Lower leg skin (tissue), 4 donors: ENCODE measurements around the gene YAE1. TPM values are rescaled to one million over a fixed set of nuclear protein-coding genes. Genes with fewer than 3 reads are reported as not detected.
"Not testable (repeated sequence)": the region's sequence is repeated elsewhere in the genome, so short reads cannot be mapped to it uniquely, and the experiment has no call there.

Source experiments
- DNase-seq, 2 donors: peaks; one replicate each; pipeline ENCODE4 v3.0.0-alpha.2; 2019; ENCODE audit warnings: low spot score in 2 of 2
- H3K4me3 ChIP-seq: fragments of 200-600 bp; sonication (generic); 2 replicates; pipeline ENCODE4 v1.5.1; 2017; ENCODE audit warnings: mild to moderate bottlenecking, low read depth; ENCODE audit not compliant: poor library complexity, severe bottlenecking
- POLR2A ChIP-seq, 2 donors: fragments of 450-650 bp; IDR thresholded peaks; one replicate each; pipeline ENCODE4 v1.6.1; 2016 to 2017; ENCODE audit warnings: antibody characterized with exemption in 2 of 2, mild to moderate bottlenecking in 1 of 2, moderate library complexity in 1 of 2
- WGBS, 2 donors: methylation state at CpG; one replicate each; pipeline ENCODE4 v1.1.5; 2018; 5-methylcytosine and 5-hydroxymethylcytosine counted together
- intact Hi-C: fragments of 100-400 bp; cut with DNase I; formaldehyde crosslinking; loops from one replicate; pipeline ENCODE4 v1.15.0; 2023; ENCODE audit warnings: low total_unique reads
- total RNA-seq, 4 donors: library from RNA; depleted of rRNA; stranded (reverse); fragments of >200 nt; gene quantifications; one replicate each; pipeline ENCODE4 v1.1.0, GENCODE V29; 2016
- TF ChIP-seq, protein P1 (sequence below), 3 donors: fragments of 450-650 bp; IDR thresholded peaks; one replicate each; pipeline ENCODE4 v1.5.1; 2016; ENCODE audit warnings: antibody characterized with exemption in 3 of 3, mild to moderate bottlenecking in 3 of 3, moderate library complexity in 2 of 3

YAE1 gene
- total RNA-seq, 4 donors from 2014 or later = 13.2 to 18.4 (median 14.4) TPM

DNA sequence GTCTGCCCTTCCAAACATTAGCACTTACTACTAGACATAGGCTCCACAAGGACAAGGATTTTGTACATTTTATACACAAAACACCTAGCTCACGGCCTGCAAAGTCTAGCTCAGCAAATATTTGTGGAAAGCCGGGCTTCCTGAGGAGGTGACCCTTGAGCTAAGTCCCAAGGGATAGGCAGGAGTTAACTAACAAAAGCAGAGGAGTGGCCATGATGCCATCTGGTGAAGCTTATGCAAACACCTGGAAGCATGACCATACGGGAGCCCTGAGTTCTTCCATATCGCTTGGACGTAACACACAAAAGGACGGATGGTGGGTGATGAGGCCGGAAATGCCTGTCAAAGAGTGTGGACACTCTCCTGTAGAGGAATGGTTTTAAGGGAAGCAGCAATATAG is 25.9 kb upstream of the YAE1 start:
- TF ChIP-seq POLR2A (IDR thresholded peaks at IDR 0.05) = no peak
- TF ChIP-seq, protein P1, sequence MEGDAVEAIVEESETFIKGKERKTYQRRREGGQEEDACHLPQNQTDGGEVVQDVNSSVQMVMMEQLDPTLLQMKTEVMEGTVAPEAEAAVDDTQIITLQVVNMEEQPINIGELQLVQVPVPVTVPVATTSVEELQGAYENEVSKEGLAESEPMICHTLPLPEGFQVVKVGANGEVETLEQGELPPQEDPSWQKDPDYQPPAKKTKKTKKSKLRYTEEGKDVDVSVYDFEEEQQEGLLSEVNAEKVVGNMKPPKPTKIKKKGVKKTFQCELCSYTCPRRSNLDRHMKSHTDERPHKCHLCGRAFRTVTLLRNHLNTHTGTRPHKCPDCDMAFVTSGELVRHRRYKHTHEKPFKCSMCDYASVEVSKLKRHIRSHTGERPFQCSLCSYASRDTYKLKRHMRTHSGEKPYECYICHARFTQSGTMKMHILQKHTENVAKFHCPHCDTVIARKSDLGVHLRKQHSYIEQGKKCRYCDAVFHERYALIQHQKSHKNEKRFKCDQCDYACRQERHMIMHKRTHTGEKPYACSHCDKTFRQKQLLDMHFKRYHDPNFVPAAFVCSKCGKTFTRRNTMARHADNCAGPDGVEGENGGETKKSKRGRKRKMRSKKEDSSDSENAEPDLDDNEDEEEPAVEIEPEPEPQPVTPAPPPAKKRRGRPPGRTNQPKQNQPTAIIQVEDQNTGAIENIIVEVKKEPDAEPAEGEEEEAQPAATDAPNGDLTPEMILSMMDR (IDR thresholded peaks at IDR 0.05) = no peak
- intact Hi-C loops = no loop called here
- DNase-seq = no peak
- WGBS, 2 donors = 81 to 82% methylated on average over 7 of the region's 7 CpGs
- H3K4me3 ChIP-seq = no peak overlapping the region

DNA sequence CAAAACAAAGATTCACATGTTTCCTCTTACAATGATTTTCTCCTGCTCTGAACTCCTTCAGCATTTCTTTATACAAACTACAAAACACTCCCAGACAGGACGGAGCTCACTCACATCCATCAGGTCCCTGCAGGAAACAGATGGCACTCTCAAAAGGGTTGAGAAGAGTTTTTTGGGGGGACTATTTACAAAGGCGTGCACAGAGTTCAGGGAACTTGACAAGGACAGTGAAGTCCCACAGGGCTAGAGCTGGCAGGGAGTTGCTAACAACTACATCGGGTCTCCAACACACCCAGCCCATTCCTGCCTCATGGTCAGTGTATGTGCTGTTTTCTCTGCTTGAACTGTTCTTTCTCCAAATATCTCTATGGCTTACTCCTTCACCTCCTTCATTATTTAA is 24.7 kb upstream of the YAE1 start:
- intact Hi-C loops = no loop called here
- H3K4me3 ChIP-seq = no peak overlapping the region
- TF ChIP-seq POLR2A (IDR thresholded peaks at IDR 0.05) = no peak
- TF ChIP-seq, protein P1 (IDR thresholded peaks at IDR 0.05) = no peak
- 49 to 56% methylated on average over 3 of the region's 3 CpGs for WGBS, 2 donors
- no peak for DNase-seq

DNA sequence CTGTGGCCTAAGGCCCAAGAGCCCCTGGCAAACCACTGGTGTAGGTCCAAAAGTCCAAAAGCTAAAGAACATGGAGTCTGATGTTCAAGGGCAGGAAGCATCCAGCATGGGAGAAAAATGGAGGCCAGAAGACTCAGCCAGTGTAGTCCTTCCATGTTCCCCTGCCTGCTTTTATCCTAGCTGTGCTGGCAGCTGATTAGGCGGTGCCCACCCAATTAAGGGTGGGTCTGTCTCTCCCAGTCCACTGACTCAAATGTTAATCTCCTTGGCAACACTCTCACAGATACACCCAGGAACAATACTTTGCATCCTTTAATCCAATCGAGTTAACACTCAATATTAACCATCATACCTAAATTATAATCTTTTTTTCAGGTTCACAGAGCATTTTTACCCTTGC is 21.4 kb upstream of the YAE1 start:
- DNase-seq, H3K4me3 ChIP-seq, intact Hi-C loops: not testable (repeated sequence)
- WGBS, 2 donors = 91 to 95% methylated on average over 2 of the region's 2 CpGs

DNA sequence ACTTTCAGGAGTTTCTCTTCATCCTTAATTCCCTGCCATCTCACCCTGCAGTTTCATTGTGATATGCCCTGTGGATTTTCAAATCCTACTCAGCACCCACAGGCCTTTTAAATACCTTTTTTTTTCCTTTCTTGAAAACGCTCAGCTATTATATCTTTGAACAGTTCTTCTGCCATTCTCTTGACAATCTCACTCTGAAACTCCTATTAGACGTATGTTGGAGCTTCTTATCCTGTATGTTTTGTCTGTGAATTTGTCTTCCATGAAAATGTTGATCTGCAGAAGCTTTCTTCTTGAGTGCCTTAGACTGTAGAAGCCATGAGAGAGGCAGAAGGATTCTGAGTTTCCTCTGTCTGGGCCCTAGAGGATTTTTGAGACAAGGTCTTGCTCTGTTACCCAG is 18.9 kb upstream of the YAE1 start:
- intact Hi-C loops = no loop called here
- no peak for TF ChIP-seq POLR2A (IDR thresholded peaks at IDR 0.05)
- TF ChIP-seq, protein P1 (IDR thresholded peaks at IDR 0.05) = no peak
- H3K4me3 ChIP-seq = no peak overlapping the region
- no peak for DNase-seq
- WGBS, 2 donors = 86 to 93% methylated on average over 2 of the region's 2 CpGs

DNA sequence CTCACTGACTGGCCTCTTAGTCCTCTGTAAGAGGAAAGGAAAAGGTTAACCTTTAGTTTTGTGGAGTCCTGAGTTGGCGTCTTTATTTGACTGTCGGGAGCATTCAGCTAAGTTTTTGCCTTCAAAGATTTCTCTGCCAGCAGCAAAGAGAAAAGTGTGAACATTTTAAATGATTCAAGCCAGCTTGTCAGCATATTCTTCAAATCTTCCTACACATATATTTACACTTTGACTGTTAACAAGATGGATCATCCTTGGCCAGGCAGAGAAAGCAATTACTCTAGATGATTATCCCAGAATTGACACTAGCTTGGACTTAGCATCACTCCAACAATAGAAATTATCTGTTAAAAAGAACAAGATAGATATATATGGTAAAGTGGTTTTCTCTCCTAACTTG is 15.8 kb upstream of the YAE1 start:
- intact Hi-C loops = no loop called here
- H3K4me3 ChIP-seq = no peak overlapping the region
- WGBS, 2 donors = 59 to 60% methylated on average over 2 of the region's 2 CpGs
- TF ChIP-seq, protein P1 (IDR thresholded peaks at IDR 0.05) = no peak
- no peak for TF ChIP-seq POLR2A (IDR thresholded peaks at IDR 0.05)
- no peak for DNase-seq

DNA sequence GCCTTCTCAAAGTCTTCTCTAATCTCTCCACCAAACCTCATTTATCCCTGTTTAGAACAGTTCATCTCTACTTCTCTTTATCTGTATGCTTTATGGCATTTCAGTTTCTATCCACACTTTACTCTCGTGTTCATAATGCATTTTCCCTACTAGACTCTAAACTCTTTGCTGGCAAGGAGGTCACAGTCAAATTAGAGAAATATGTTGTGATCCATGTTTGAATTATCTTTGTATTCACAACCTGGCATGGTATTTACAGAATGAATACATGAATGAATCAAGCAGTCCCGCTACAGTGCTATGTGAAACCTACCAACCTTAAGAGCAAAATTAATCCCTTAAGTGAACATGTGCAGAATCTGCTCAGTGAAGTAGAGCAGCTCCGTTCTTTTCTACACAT is 12.8 kb upstream of the YAE1 start:
- WGBS, 2 donors = 85 to 87% methylated on average over 3 of the region's 3 CpGs
- intact Hi-C loops = no loop called here
- TF ChIP-seq, protein P1 (IDR thresholded peaks at IDR 0.05) = no peak
- TF ChIP-seq POLR2A (IDR thresholded peaks at IDR 0.05) = no peak
- DNase-seq = no peak
- no peak overlapping the region for H3K4me3 ChIP-seq
